Dermis blood vessel endothelial cell (primary cell): ENCODE data around the gene KCND1. TPM values are rescaled to one million over a fixed set of nuclear protein-coding genes. Genes with fewer than 3 reads are reported as not detected.

ENCODE experiments used
- DNase-seq: peaks from one replicate; pipeline ENCODE4 v3.0.0; 2010
- total RNA-seq: library from RNA; depleted of rRNA; stranded (reverse); fragments of >200 nt; gene quantifications from 2 replicates; pipeline ENCODE4 v1.2.3, GENCODE V29; 2014

The KCND1 gene
- total RNA-seq, 1 donor from 2014 or later = 0.34 TPM

DNA sequence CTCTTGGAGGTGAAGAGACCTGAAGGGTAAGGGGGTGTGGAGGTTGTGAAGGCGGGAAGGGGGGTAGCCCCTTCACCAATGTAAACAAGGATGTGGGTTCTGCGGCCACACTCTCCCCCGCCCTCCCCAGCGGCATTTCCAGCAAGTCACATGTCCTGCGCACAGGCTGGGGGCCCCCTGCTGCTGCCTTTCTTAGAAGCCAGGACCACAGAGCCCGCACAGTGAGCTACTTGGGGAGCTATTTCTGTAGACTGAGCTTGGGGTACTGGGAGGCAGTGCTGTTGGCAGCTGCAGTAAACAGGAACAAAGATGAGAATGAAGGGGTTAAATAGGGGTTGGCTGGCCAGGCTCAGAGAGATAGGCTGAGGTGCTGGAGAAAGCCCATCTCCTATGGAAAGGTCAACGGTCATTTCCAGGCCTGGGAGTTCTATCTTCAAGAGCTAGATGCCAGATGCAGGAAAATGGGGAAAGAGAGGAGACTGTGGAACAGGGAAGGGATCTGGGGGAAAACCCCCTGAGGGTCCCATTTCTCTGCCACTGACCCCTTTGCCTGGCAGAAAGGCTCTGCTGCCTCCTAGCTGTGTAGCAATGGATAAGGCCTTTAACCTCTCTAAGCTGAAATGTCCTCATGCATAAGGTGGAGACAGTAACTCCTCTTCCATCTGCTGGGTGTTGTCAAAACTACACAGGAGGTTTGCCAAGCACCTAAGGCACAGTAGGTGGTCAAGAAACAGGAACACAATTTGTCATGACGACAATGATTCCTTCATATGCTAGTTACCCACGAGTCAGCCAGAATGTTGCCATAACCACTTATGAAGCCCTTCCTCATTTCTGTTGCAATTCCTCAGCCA, 34.4 kb downstream of the KCND1 start:
- no peak for DNase-seq

- DNase-seq = no peak
Measured at GRCh38 chrX:48936429-48937053, 35.1 kb downstream of the KCND1 start.

- no peak for DNase-seq
Measured at GRCh38 chrX:48935301-48935670, 36.4 kb downstream of the KCND1 start.

DNA sequence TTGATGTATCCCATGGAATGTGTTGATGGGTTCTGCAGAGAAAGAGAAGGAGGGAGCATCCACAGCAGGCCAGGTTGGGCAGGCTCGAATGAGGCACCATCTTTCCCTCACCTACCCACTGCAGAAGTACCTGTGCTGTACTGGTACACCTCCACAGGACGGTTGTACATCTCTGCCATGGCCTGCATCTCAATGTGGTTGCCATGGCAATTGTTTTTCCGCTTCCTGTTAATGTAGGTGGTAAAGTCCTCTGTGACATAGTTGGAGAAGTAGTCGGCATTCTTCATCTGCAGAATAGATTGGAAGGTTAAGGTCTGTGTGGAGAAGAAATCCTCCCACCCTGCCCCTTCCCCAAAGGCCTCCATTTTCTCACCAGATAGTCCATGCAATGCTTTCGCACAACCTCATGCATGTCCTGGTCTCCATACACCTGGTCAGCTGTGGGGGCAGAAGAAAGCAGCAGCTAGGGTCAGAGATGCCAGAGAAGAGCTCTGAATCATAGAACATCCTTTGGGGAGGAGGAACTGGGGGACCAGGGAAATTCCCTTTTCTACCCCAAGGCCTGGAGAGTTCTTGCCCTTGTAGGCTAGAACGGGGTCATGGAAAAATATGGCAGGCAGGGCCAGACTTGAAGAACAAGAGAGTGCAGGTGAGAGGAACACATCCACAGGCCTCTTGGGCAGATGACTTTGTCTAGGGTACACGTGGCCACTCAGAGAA, 36.9 kb downstream of the KCND1 start:
- DNase-seq = no peak

- no peak for DNase-seq
Measured at GRCh38 chrX:48933757-48934156, 37.9 kb downstream of the KCND1 start.

DNA sequence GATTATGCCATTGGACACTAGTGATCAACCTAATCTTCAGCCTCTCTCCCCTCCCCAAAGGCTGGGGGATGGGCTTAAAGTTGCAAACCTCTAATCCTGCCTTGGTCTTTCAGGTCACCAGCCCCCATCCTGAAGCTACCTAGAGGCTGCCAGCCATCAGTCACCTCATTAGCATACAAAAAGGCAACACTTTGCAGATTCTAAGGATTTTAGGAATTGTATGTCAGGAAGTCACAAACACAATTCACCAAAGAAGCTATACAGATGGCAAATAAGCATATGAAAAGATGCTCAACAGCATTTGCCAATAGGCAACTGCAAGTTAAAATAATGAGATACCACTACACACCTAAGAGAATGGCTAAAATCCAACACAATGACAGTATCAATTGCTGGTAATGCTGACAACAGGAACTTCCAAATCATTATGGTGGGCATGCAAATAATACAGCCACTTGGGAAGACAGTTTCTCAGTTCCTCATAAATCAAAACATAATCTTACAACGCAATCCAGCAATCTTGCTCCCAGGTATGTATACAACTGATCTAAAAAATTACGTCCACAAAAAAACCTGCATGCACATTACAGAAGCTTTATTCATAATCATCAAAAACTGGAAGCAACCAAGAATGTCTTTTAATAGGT, 43.8 kb downstream of the KCND1 start:
- DNase-seq = no peak

- no peak for DNase-seq
Measured at GRCh38 chrX:48927123-48927522, 44.5 kb downstream of the KCND1 start.

GRCh38 chrX:48924270-48924669, 47.4 kb downstream of the KCND1 start:
- DNase-seq = no peak

- DNase-seq = no peak
Measured at GRCh38 chrX:48923771-48924170, 47.9 kb downstream of the KCND1 start.

DNA sequence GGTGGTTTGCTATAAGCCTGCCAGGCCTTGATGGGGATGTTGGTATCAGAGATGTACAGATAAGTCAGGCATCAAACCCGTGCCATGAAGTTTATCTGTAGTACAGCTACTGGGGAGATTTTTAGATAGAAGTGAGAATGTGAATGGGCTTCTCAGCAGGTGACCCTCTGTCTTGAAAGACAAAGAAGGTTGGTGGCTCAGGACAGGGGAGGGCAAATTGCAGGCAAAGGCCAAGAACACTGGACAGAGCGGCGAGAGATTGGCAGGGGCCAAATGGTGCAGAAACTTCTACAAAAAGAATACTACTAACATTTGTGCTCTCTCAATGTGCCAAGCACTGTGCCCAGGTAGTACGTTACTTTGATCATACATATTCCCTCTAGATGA, 50.9 kb downstream of the KCND1 start:
- no peak for DNase-seq

- no peak for DNase-seq
Measured at GRCh38 chrX:48919947-48920717, 51.5 kb downstream of the KCND1 start.

DNA sequence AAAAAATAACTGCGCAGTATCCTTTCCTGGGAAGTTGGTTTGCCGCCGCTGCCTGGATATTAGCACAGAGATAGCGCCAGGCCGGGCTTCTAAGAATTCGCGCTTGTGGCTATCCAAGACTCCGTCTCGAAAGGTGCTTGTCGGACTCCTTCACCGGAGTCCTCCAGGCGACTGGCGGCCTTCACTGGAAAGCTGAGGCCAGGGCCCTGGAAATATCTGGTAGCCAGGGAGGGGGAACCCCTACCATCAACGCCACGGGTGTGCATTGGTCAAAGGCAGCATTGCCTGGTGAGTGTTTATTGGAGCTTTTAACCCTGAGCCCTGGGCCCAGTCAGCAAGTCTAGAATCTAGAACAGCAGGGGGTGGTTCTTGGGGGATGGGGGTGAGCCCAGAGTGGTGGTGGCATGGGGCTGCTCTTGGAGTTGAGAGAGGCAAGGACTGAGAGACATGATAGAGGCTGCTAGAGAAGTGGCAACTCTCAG, 52.2 kb downstream of the KCND1 start:
- DNase-seq = peak; percentile 27

- DNase-seq = peak; percentile 87
Measured at GRCh38 chrX:48918643-48919340, 52.9 kb downstream of the KCND1 start, which contains the start of gene PIM2. Gene PIM2 (minus strand): TSS chrX:48919024. CDS start chrX:48918834, 190 bp downstream.

DNA sequence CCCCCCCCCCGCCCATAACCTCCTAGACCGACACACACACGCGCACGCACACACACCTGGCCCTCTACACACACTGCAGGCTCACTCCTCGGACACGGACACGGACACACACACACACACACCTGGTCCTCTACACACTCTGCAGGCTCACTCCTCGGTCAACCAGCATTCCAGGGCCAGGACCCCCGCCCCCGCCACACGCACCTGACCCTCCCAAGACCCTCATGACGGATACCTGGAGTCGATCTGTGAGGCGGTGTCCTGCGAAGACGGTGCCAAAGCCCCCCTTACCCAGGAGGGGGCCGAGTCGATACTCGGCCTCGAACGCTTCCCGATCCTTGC, 53.4 kb downstream of the KCND1 start:
- no peak for DNase-seq

DNA sequence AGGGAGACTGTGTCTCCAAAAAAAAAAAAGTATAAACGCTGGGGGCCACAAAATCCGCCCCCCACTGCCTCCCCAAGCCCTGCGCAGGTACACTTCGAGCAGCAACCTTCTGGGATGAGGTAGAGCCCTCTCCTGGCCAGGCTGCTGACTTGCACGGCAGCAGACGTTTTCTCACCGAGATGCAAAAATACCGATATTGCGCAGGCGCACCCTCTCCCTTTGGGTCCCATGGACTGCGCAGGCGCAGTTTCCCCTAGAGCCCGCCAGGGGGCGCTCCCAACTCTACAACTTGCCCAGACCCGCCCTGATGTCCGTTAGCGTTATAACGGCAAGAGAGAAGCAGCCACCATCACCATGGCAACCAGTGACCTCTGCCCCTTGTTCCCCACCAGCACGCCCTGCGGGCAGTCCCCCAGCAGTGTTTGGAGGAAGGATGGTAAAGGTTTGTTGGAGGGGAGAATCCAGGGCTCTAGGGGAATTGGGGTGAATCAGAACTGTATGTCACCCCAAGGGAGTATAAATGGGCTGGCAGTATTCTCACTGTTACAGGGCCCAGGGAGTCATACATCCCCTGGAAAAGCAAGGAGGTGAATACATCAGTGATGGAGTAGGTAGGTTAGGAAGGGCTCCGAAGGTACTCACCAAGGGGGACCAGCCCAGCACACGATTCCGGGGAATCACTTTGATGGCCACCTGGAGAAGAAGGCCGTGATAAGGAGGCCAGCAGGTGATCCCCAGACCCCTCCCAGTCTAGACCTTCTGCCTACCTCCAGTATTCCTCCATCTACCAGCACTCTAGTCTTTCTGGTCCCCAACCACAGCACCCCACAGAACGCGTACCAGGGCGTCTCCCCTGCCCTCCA, 54.3 kb downstream of the KCND1 start:
- DNase-seq = peak; percentile 88

- no peak for DNase-seq
Measured at GRCh38 chrX:48914593-48915493, 56.8 kb downstream of the KCND1 start.

GRCh38 chrX:48913605-48914366, 57.9 kb downstream of the KCND1 start:
- no peak for DNase-seq

DNA sequence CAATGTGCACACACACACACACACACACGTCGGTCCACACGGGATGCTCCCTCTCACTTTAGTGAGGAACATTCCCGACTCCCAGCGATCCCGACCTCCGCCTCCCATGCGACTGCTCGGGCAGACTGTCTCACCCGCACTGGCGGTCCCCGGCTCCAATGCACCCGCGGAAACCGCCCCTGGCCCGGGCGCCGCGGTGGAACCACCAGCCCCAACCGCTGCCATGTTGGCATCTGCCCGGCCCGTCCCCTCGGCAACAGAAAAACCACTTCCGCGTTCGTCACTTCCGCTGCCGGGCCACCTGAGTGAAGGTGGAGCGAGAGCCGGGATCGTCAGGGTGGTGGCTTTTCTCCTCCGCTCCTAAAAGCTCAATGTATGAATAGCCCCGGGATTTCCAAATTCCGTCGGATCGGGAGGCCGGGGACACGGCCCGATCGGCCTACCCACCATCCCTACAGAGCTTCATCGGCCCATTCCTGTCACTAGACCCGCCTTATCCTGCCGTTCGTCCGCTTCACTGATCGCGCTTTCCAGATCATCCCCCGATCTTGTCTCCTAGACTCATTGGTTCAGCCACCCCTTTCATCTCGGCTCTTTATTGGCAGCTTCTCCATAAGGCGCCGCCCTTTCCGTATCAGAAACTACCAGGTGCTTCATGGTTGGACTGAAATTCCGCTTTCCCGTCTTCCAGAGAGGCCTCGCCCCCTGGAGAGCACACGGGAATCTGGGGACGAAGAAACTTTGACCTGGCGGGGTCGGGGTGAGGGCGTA, 60.0 kb downstream of the KCND1 start, which contains the start of gene SLC35A2:
SLC35A2 (minus strand) TSS at position 235 of the 771 bp plus-strand sequence; CDS start at position 225, 10 bp downstream.
- DNase-seq = peak; percentile 75
